HCT116 (cell line): ENCODE results near the gene LGR6. TPM values are rescaled to one million over a fixed set of nuclear protein-coding genes. Genes with fewer than 3 reads are reported as not detected.

ENCODE experiments used
- ATAC-seq: fragments of 200-7000 bp; cut with Tn5 transposase; 2 replicates; pipeline ENCODE4 v1.9.1; 2020; ENCODE audit warnings: mild to moderate bottlenecking, moderate library complexity
- BruUV-seq: library from RNA; stranded (reverse); fragments of 400-500 nt; replicated peaks from 2 replicates; lab custom pipeline; 2021; lab: Mats Ljungman, UMichigan
- CTCF ChIA-PET: fragments of 300-600 bp; sonication (Branson Sonifier 250); formaldehyde crosslinking; loops from one replicate; lab custom pipeline; 2021; ENCODE audit warnings: antibody characterized with exemption; lab: Charles Lee
- POLR2A ChIA-PET: fragments of 300-600, 350-600 bp; sonication (Branson Sonifier 250); formaldehyde crosslinking; loops from one replicate; lab custom pipeline; 2021; ENCODE audit warnings: antibody characterized with exemption; lab: Charles Lee
- RAD21 ChIA-PET, 2 experiments: fragments of 300-600 bp; sonication (Branson Sonifier 250); formaldehyde crosslinking; loops; one replicate each; lab custom pipeline; 2023; ENCODE audit warnings: low total read pairs in 2 of 2; ENCODE audit not compliant: uncharacterized antibody in 2 of 2, unreplicated experiment in 2 of 2, low non-redundant PET in 1 of 2; lab: Charles Lee
- DNase-seq: peaks from one replicate; pipeline ENCODE4 v3.0.0-alpha.2; 2010; ENCODE audit warnings: low read depth, low spot score
- H2AFZ ChIP-seq: fragments of 200-600 bp; shearing (Covaris generic), sonication (generic); 2 replicates; pipeline ENCODE4 v1.6.1; 2017; ENCODE audit warnings: low read depth, mixed run types, mixed read lengths, antibody characterized with exemption, low read length; ENCODE audit not compliant: poor library complexity, severe bottlenecking
- H3K27ac ChIP-seq: 2 replicates; pipeline ENCODE4 v1.5.1; 2012; ENCODE audit warnings: low read depth, low read length
- H3K27me3 ChIP-seq: fragments of 200-600 bp; sonication (generic); 2 replicates; pipeline ENCODE4 v1.6.1; 2016; ENCODE audit warnings: mixed run types, low read length, mixed read lengths; ENCODE audit not compliant: insufficient read depth
- H3K36me3 ChIP-seq, 2 experiments: fragments of 200-500 bp in 1 of 2; fragments of 200-600 bp in 1 of 2; sonication (Bioruptor generic) in 1 of 2; sonication (generic) in 1 of 2; 2 replicates each; pipeline versions ENCODE4 v1.5.1 to v1.6.1; 2014 to 2016; ENCODE audit warnings: low read length in 2 of 2, inconsistent platforms in 1 of 2, mixed read lengths in 1 of 2, mixed run types in 1 of 2; ENCODE audit not compliant: insufficient read depth in 2 of 2, control insufficient read depth in 1 of 2
- H3K4me1 ChIP-seq, 2 experiments: fragments of 200-600 bp in 1 of 2; sonication (generic) in 1 of 2; 2 replicates each; pipeline versions ENCODE4 v1.5.1 to v1.6.1; 2012 to 2017; ENCODE audit warnings: low read length in 2 of 2, inconsistent platforms in 1 of 2, mild to moderate bottlenecking in 1 of 2, mixed read lengths in 1 of 2, mixed run types in 1 of 2, moderate library complexity in 1 of 2; ENCODE audit not compliant: insufficient read depth in 2 of 2, control insufficient read depth in 1 of 2
- H3K4me2 ChIP-seq: fragments of 200-600 bp; sonication (generic); 2 replicates; pipeline ENCODE4 v1.6.1; 2017; ENCODE audit warnings: mixed run types, low read length, mixed read lengths
- H3K4me3 ChIP-seq, 2 experiments: fragments of 200-600 bp in 1 of 2; sonication (generic) in 1 of 2; replicated peaks in 1 of 2; 2 replicates each; pipeline ENCODE4 v1.5.1; 2011 to 2016; ENCODE audit warnings: low read length in 2 of 2, control low read depth in 1 of 2, low read depth in 1 of 2, mild to moderate bottlenecking in 1 of 2, mixed read lengths in 1 of 2, mixed run types in 1 of 2
- H3K79me2 ChIP-seq: fragments of 200-600 bp; sonication (generic); 2 replicates; pipeline ENCODE4 v1.6.1; 2017; ENCODE audit warnings: mild to moderate bottlenecking, mixed run types, low read length, moderate library complexity, mixed read lengths; ENCODE audit not compliant: insufficient read depth
- H3K9ac ChIP-seq: fragments of 200-600 bp; sonication (generic); 2 replicates; pipeline ENCODE4 v1.6.1; 2016; ENCODE audit warnings: low read length, mixed read lengths
- H3K9me2 ChIP-seq: fragments of 200-600 bp; sonication (generic), shearing (Covaris generic); 2 replicates; pipeline ENCODE4 v1.6.1; 2017; ENCODE audit warnings: mixed run types, mild to moderate bottlenecking, moderate library complexity; ENCODE audit not compliant: insufficient read depth
- H3K9me3 ChIP-seq, 2 experiments: fragments of 200-500 bp in 1 of 2; fragments of 200-600 bp in 1 of 2; sonication (Bioruptor generic) in 1 of 2; sonication (generic) in 1 of 2; 2 replicates each; pipeline ENCODE4 v1.6.1; 2014 to 2017; ENCODE audit warnings: low read length in 2 of 2, mixed read lengths in 2 of 2, inconsistent platforms in 1 of 2, low read depth in 1 of 2, mild to moderate bottlenecking in 1 of 2, mixed run types in 1 of 2, moderate library complexity in 1 of 2; ENCODE audit not compliant: control insufficient read depth in 1 of 2, insufficient read depth in 1 of 2
- H4K20me1 ChIP-seq: fragments of 200-600 bp; sonication (generic), shearing (Covaris generic); 2 replicates; pipeline ENCODE4 v1.6.1; 2017; ENCODE audit warnings: mixed run types, mild to moderate bottlenecking, moderate library complexity; ENCODE audit not compliant: insufficient read depth
- CBX3 ChIP-seq: IDR thresholded peaks from 2 replicates; pipeline ENCODE4 v1.6.1; 2012; ENCODE audit warnings: low read depth
- CEBPB ChIP-seq: IDR thresholded peaks from 2 replicates; pipeline ENCODE4 v1.6.1; 2012; ENCODE audit warnings: low read depth
- CTCF ChIP-seq, 3 experiments: fragments of 200-600 bp in 1 of 3; sonication (generic) in 1 of 3; IDR thresholded peaks in 2 of 3; conservative IDR thresholded peaks in 1 of 3; 2 replicates each; pipeline ENCODE4 v1.5.1; 2012 to 2017; ENCODE audit warnings: low read depth in 2 of 3, low read length in 2 of 3, antibody characterized with exemption in 1 of 3, borderline replicate concordance in 1 of 3, control low read depth in 1 of 3, mild to moderate bottlenecking in 1 of 3, mixed read lengths in 1 of 3, mixed run types in 1 of 3, moderate library complexity in 1 of 3; ENCODE audit not compliant: insufficient read depth in 1 of 3
- EZH2 ChIP-seq: fragments of 200-600 bp; sonication (generic); IDR thresholded peaks from 2 replicates; pipeline ENCODE4 v1.6.1; 2017; ENCODE audit warnings: antibody characterized with exemption, mixed run types
- EZH2phosphoT487 ChIP-seq: fragments of 200-600 bp; IDR thresholded peaks from 2 replicates; pipeline ENCODE4 v1.6.1; 2018; ENCODE audit warnings: antibody characterized with exemption, borderline replicate concordance
- FOSL1 ChIP-seq: IDR thresholded peaks from 2 replicates; pipeline ENCODE4 v1.6.1; 2012; ENCODE audit warnings: low read depth
- JUND ChIP-seq: IDR thresholded peaks from 2 replicates; pipeline ENCODE4 v1.6.1; 2012
- POLR2AphosphoS5 ChIP-seq: IDR thresholded peaks from 2 replicates; pipeline ENCODE4 v1.6.1; 2011; ENCODE audit warnings: mild to moderate bottlenecking, low read depth, low read length, moderate library complexity
- RAD21 ChIP-seq: IDR thresholded peaks from 2 replicates; pipeline ENCODE4 v1.6.1; 2012; ENCODE audit warnings: low read depth, mild to moderate bottlenecking
- SIN3A ChIP-seq: IDR thresholded peaks from 2 replicates; pipeline ENCODE4 v1.6.1; 2012; ENCODE audit warnings: low read depth
- SP1 ChIP-seq: IDR thresholded peaks from 2 replicates; pipeline ENCODE4 v1.6.1; 2012; ENCODE audit warnings: low read depth
- SRF ChIP-seq: IDR thresholded peaks from 2 replicates; pipeline ENCODE4 v1.6.1; 2012; ENCODE audit warnings: low read depth
- TCF7L2 ChIP-seq: IDR thresholded peaks from 2 replicates; pipeline ENCODE4 v1.7.0; 2011; ENCODE audit warnings: borderline replicate concordance, inconsistent platforms; ENCODE audit not compliant: insufficient read depth, insufficient read length; ENCODE audit errors: extremely low read depth
- ZBTB33 ChIP-seq: IDR thresholded peaks from 2 replicates; pipeline ENCODE4 v1.6.1; 2011; ENCODE audit warnings: mild to moderate bottlenecking, low read length, moderate library complexity; ENCODE audit not compliant: insufficient replicate concordance; ENCODE audit errors: extremely low read depth
- ZNF274 ChIP-seq: fragments of 200-500 bp; sonication (Bioruptor generic); IDR thresholded peaks from 2 replicates; pipeline ENCODE4 v1.6.1; 2014; ENCODE audit warnings: mild to moderate bottlenecking, low read depth, low read length, inconsistent platforms
- intact Hi-C: fragments of 100-400 bp; cut with micrococcal nuclease; formaldehyde crosslinking; loops from 2 replicates; pipeline ENCODE4 v1.10.0; 2022
- total RNA-seq: library from RNA; stranded (reverse); gene quantifications from one replicate; pipeline ENCODE4 v1.2.1, GENCODE V29; 2021; ENCODE audit not compliant: unreplicated experiment
- TF ChIP-seq, protein P1 (sequence below): IDR thresholded peaks from 2 replicates; pipeline ENCODE4 v1.6.1; 2012

The LGR6 gene
- total RNA-seq, 1 experiment from 2014 or later, result 0.20 TPM

- no peak for TF ChIP-seq CTCF (IDR thresholded peaks at IDR 0.05 in 2 of 3, conservative IDR thresholded peaks at IDR 0.05 in 1 of 3; ENCODE audit: borderline replicate concordance in 1 of 3, insufficient read depth in 1 of 3, low read depth in 2 of 3, low read length in 2 of 3)
- no peak for TF ChIP-seq FOSL1
- TF ChIP-seq, protein P1, sequence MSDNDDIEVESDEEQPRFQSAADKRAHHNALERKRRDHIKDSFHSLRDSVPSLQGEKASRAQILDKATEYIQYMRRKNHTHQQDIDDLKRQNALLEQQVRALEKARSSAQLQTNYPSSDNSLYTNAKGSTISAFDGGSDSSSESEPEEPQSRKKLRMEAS, result no peak
- TF ChIP-seq TCF7L2, result no peak
- TF ChIP-seq POLR2AphosphoS5, result no peak
- no peak for TF ChIP-seq JUND
These were observed 40.3 kb upstream of the LGR6 start (continued) for GRCh38 chr1:202153284-202153683.

GRCh38 chr1:202154148-202154765 lies 39.3 kb upstream of the LGR6 start:
- DNase-seq (no peak), ATAC-seq (no peak)
- ChIA-PET POLR2A (interaction anchor here (0.6 to 1.4 kb wide), 4 partner anchors 12 to 199 kb away, joined by 3 to 7 read pairs (median 4); partner anchors contain the start of gene ELF3), RAD21 (no interaction called here), CTCF (interaction anchor here (0.8 to 2.4 kb wide), 21 partner anchors 7 to 565 kb away, joined by 3 to 13 read pairs (median 4); partner anchors contain the start of genes ARL8A, GPR37L1 and LGR6)
- Histone ChIP-seq H3K4me1 (peaks cover 10 to 15% of the 10 kb centered on the region in 2 experiments; a peak in 3 of 4 replicates), H3K9ac (peak overlapping the region; percentile 15; the same call in 1 of the 2 replicates), H2AFZ (peak overlapping the region; percentile 76), H3K9me3 (no peaks in the 10 kb centered on the region), H3K4me3 (no peak overlapping the region), H3K9me2 (no peaks in the 10 kb centered on the region), H3K4me2 (peak overlapping the region; percentile 52), H3K27ac (no peak overlapping the region), H3K36me3 (no peaks in the 10 kb centered on the region), H4K20me1 (no peaks in the 10 kb centered on the region), H3K79me2 (no peaks in the 10 kb centered on the region), H3K27me3 (no peaks in the 10 kb centered on the region)
- BruUV-seq, result no TSS peak
- intact Hi-C loops, result no loop called here
- no peak for TF ChIP-seq JUND
- no peak for TF ChIP-seq ZBTB33
- no peak for TF ChIP-seq EZH2
- no peak for TF ChIP-seq POLR2AphosphoS5
- no peak for TF ChIP-seq SIN3A
- TF ChIP-seq SP1, result no peak
- TF ChIP-seq FOSL1, result no peak
- TF ChIP-seq ZNF274, result no peak
- no peak for TF ChIP-seq CBX3
- no peak for TF ChIP-seq EZH2phosphoT487
- TF ChIP-seq SRF, result no peak
- no peak for TF ChIP-seq RAD21
- no peak for TF ChIP-seq CEBPB
